Left renal cortex interstitium (tissue), 4 donors: ENCODE data around the gene S100A8. TPM values are rescaled to one million over a fixed set of nuclear protein-coding genes. Genes with fewer than 3 reads are reported as not detected.

Source experiments
- DNase-seq, 4 donors: peaks; one replicate each; pipeline ENCODE4 v3.0.0-alpha.2; 2013; ENCODE audit warnings: low read depth in 4 of 4, low spot score in 2 of 4, missing footprints in 1 of 4
- polyA plus RNA-seq, 4 donors: library from polyadenylated mRNA; unstranded; fragments of 120-200 nt; gene quantifications; one replicate each; pipeline ENCODE4 v1.2.1, GENCODE V29; 2013; ENCODE audit not compliant: insufficient read length in 4 of 4

The S100A8 gene
- polyA plus RNA-seq, 4 donors: 4.4 to 15.1 (median 12.9) TPM

DNA sequence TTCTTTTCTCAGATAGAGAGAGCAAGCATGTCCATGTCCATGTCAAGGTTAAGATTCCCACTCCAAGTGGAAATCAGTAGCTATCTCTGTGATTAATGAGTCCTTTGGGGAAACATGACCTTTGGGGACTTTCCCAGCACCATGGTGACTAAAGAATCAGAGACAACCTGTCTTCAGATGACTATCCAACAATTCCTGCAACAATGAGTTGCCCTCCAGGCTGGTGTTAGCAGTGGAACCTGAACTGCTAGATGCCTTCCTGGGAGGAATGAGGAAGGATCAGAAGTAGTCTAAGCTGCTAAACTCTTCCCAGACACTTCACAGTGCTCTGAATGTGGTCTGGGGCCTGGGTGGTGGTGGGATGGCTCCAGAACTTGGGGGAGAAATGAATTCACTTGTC, 26.7 kb downstream of the S100A8 start:
- DNase-seq: no peak

DNA sequence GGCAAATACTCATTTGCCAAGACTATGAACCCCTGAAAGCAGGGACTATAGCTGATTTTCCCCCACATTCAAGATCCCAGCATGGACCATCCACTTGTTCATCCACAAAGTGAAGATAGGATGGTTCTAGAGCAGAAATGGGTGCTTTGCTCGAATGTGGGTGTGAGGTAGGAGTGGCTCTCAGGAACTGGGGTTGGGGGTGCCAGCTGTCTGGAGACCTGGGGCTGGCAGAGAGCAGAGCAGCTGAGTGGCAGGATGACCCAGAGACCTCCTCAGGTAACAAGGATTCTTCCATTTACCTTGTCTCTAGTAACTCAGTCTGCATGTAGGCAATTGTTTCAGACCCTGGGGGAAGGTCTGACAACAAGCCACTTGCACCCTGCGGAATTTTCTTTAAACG, 27.2 kb downstream of the S100A8 start:
- no peak for DNase-seq

- DNase-seq: peak in 3 of 4 donors; percentile 30 to 69 (median 52)
These were observed 28.6 kb downstream of the S100A8 start for GRCh38 chr1:153362187-153362775.

GRCh38 chr1:153361480-153362109, 29.3 kb downstream of the S100A8 start:
- DNase-seq: no peak

- no peak for DNase-seq
These were observed 30.0 kb downstream of the S100A8 start for GRCh38 chr1:153360592-153361479.

DNA sequence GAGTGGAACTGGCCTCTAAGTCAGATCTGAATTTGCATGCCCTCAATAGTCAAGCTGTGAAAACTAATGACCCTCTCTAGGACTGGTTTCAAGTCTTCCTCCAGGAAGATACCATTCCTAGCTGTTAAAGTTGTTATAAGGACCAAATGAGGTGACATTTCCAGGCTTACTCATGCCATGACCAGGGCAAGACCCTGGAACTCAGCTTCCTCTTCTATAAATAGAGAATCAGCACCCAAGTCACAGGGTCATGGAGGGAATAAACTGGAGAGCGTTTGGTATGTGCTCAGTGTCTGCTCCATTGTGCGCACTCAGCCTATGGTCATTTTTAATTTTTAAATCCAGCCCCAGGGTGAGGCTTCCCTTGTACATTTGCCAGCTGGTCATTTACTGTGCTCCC, 30.7 kb downstream of the S100A8 start:
- DNase-seq: no peak

DNA sequence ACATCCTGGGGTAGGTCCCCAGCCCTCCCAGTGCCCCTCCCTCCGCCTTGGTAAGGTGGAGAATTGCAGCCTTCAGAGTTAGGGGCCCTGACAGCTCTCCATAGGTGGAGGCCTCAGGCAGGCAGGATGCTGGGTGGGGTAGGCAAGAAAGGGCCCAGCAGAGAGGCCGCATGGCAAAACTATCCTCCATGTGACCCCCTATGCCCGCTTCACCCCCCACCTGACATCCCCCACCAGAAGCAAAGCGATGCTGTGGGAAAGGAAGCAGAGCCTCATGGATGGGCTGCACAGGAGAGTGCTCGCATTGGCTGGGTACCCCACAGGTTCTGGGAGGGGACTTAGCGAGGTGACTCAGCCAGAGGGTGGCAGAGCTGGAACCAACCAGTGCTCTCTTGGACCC, 31.6 kb downstream of the S100A8 start:
- DNase-seq: no peak

- DNase-seq: no peak
These were observed 32.2 kb downstream of the S100A8 start for GRCh38 chr1:153358691-153358975.

- no peak for DNase-seq
These were observed 32.8 kb downstream of the S100A8 start, which contains the start of gene S100A9 for GRCh38 chr1:153357853-153358690. TSS of gene S100A9 (plus strand) at chr1:153357854. CDS start at chr1:153358284, 430 bp downstream.

DNA sequence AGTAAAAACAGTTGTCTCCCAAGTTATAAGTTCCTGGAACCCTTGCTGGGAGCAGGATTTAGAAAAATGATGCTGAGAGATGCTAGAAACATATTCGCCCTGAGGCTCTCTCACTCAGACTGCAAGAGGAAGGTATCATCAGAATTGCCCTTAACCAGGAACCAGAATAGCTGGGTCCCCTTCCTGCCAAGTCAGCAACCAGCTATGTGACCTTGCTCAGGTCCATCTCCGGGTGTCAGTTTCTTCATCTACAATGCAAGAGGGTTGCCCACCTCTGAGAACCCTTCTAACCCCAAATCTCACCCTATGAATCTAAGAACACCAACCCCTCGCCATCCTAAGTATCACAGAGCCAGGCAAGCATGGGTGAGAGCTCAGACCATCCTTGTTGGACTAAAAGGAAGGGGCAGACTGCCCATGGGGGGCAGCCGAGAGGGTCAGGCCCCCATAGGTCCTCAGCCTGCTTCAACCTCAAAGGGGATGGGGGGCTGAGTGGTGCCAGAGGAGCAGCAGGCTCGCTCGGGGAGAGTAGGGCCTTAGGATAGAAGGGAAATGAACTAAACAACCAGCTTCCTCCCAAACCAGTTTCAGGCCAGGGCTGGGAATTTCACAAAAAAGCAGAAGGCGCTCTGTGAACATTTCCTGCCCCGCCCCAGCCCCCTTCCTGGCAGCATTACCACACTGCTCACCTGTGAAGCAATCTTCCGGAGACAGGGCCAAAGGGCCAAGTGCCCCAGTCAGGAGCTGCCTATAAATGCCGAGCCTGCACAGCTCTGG, 33.6 kb downstream of the S100A8 start:
- DNase-seq: no peak

DNA sequence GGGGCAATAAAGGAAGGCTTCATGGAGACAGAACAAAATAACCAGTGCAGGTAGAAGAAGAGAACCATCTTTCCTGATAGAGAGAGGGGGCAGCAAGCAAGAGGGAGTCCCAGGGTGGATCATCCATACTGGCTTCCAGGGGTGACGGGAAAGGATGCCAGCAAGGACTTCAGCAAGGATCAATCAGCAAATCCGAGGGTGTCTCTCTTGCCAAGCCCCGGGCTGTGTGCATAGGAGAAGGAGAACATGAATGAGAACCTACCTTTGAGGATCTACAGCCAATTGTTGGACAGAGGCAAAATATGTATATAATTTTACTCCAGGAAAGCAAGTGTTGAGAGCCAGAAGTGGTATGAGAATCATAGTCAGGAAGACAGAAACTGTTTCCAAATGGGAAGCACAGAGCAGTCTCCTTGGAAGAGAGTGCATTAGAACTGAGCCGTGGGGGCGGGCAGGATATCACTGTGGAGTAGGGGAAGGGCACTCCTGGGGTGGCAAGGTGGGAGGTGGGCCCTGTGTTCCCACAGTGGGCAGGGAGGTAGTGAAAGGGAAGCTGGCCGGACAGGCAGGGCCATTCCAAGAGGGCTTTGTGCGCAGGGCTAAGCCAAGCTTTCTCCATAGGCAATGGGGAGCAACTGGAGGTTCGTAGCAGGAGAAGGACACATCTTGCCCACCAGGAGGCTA, 34.3 kb downstream of the S100A8 start:
- no peak for DNase-seq

GRCh38 chr1:153355445-153356071, 35.3 kb downstream of the S100A8 start:
- no peak for DNase-seq

- DNase-seq: no peak
These were observed 36.2 kb downstream of the S100A8 start for GRCh38 chr1:153354515-153355193.

GRCh38 chr1:153353226-153353947, 37.5 kb downstream of the S100A8 start:
- no peak for DNase-seq

- peak in 3 of 4 donors; percentile 7 to 34 (median 28) for DNase-seq
These were observed 38.4 kb downstream of the S100A8 start for GRCh38 chr1:153352523-153352922.

DNA sequence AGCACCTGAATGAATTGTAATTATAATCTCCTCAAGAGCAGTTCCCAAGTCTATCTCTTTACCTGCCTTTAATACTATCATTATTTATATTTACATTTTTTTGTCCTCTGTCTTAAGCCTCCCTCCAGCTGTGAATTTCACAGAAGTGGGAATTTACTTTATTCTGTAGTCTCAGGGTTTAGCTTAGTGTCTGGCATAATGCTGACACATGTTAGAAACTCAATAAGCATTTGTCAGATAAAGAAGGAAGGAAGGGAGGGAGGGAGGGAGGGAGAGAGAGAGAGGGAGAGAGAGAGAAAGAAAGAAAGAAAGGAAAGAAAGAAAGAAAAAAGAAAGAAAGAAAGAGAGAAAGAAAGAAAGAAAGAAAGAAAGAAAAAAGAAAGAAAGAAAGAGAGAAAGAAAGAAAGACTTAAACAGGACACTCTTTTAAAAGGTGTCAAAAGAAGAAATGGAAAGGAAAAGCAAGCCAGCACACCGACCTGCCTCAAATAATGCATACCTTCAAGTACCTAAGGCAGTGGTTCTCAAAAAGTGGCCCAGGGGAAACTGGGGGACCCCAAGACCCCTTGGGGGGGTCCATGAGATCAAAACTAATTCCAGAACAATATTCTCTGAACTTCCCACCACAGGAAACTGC, 40.4 kb downstream of the S100A8 start:
- no peak for DNase-seq
